ENCODE data around the gene GRXCR1.

Gene GRXCR1

GRCh38 chr4:42906341-42906740 lies 13.8 kb downstream of the GRXCR1 start:
- no peak overlapping the region for H3K4me3 ChIP-seq (ENCODE audit: low read length)
- no peak for DNase-seq (ENCODE audit: low read depth)
- TF ChIP-seq, protein P1, sequence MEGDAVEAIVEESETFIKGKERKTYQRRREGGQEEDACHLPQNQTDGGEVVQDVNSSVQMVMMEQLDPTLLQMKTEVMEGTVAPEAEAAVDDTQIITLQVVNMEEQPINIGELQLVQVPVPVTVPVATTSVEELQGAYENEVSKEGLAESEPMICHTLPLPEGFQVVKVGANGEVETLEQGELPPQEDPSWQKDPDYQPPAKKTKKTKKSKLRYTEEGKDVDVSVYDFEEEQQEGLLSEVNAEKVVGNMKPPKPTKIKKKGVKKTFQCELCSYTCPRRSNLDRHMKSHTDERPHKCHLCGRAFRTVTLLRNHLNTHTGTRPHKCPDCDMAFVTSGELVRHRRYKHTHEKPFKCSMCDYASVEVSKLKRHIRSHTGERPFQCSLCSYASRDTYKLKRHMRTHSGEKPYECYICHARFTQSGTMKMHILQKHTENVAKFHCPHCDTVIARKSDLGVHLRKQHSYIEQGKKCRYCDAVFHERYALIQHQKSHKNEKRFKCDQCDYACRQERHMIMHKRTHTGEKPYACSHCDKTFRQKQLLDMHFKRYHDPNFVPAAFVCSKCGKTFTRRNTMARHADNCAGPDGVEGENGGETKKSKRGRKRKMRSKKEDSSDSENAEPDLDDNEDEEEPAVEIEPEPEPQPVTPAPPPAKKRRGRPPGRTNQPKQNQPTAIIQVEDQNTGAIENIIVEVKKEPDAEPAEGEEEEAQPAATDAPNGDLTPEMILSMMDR (conservative IDR thresholded peaks at IDR 0.05; ENCODE audit: low read length), result no peak

DNA sequence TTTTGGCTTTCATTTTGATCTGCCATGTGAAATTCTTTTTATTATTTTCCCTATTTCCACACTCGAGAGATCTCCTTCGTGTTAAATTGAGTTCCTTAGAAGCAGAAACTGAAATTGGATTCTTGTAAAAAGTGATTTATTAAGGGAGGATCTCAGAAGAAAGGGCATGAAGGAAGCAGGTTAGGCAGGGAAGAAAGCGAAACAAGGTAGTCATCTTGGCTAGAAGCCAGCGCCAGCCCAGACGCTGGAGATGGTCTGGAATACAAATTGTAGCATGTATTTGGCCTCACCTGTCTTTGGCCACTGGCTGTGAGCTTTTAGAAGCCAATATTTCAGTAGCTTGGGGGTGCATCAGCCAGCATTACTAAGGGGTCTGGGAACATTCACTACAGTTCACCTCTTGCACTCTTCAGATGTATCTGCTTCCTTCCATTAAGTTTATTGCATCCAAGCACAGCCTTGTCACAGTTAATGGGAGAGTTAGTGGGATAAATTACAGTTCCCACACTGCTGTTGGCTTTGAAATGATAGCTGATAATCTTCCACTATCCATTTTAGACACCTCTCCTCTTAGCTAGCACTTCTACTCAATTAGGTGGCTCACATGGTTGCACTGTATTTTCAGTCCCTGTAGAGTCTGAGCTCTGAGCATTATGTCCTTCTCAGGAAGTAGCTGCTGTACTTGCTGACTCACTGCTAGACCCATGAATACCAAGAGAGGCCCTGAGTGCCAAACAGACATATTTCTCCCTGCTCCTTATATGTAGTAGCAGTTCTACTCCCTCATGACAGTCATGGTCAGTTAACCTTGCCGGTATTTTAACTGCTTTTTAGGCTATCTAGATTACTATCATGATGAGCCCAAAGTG lies 14.6 kb downstream of the GRXCR1 start:
- TF ChIP-seq, protein P1 (conservative IDR thresholded peaks at IDR 0.05; ENCODE audit: low read length), result no peak
- DNase-seq (ENCODE audit: low read depth), result no peak

DNA sequence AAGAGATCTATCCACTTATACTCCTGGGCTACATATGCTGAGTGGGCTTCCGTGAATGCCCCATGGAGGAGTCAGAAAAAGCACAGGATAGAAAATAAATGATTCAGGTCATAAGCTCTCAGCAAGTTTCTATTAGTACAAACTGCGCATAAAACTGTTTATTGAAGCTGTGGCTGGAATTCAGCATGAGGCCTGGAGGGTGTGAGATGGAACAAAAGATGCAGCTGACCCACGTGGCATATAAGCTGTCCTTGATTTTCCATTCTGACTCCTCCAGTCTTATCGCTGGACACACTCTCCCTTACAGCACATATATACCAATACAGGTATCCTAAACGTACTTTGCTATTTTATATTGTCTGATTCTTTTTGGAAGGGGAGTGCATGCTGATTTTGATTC lies 17.9 kb downstream of the GRXCR1 start:
- no peak overlapping the region for H3K4me3 ChIP-seq (ENCODE audit: low read length)
- DNase-seq (ENCODE audit: low read depth), result no peak
- TF ChIP-seq, protein P1 (conservative IDR thresholded peaks at IDR 0.05; ENCODE audit: low read length), result no peak

More for the DNA sequence above, 14.6 kb downstream of the GRXCR1 start:
- H3K4me3 ChIP-seq (ENCODE audit: low read length), result no peak overlapping the region

DNA sequence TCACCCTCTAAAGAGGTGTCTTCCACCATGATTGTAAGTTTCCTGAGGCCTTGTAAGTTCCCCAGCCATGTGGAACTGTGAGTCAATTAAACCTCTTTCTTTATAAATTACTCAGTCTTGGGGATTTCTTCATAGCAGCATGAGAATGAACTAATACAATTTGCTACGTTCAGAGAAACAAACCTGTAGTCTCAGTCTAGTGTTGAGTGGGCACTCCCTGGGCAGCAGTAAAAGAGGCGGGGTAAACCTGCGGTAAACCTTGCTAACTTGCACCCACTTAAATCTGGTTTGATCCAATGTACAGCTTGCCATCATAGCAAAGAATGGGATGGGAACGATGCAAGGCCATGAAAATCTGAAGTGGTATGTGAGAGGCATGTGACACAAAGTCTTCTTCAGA lies 22.4 kb downstream of the GRXCR1 start:
- TF ChIP-seq, protein P1 (conservative IDR thresholded peaks at IDR 0.05; ENCODE audit: low read length), result no peak
- H3K4me3 ChIP-seq (ENCODE audit: low read length), result no peak overlapping the region
- no peak for DNase-seq (ENCODE audit: low read depth)

- H3K4me3 ChIP-seq (ENCODE audit: low read length), result no peak overlapping the region
- TF ChIP-seq, protein P1 (conservative IDR thresholded peaks at IDR 0.05; ENCODE audit: low read length), result no peak
- DNase-seq (ENCODE audit: low read depth), result no peak
Measured at GRCh38 chr4:42915484-42915883, 23.0 kb downstream of the GRXCR1 start.

DNA sequence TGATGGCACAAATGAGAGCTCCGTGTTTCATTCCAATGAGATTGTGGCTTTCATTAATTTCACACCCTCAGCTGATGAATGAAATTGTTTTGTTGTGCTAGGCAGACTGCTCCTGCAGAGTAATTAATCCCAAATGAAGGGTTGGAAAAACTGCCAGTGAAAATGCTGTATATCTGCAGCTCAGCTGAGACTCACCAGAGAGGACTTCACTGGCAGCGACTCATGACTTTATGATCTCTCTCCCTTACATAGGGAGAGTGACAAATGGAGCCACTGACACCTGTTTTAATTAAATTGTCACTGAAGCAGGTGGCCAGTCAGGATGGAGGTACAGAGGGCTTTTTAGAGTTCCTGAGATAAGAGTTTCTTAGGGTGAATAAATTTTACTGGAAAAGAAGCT lies 24.8 kb downstream of the GRXCR1 start:
- DNase-seq (ENCODE audit: low read depth), result no peak
- TF ChIP-seq, protein P1 (conservative IDR thresholded peaks at IDR 0.05; ENCODE audit: low read length), result no peak
- H3K4me3 ChIP-seq (ENCODE audit: low read length), result no peak overlapping the region

GRCh38 chr4:42923431-42923830 lies 30.9 kb downstream of the GRXCR1 start:
- no peak for DNase-seq (ENCODE audit: low read depth)
- no peak overlapping the region for H3K4me3 ChIP-seq (ENCODE audit: low read length)
- TF ChIP-seq, protein P1 (conservative IDR thresholded peaks at IDR 0.05; ENCODE audit: low read length), result no peak
